Transverse colon (tissue), 4 donors: ENCODE results near the gene GMPPA.

Experiments
- CTCF ChIP-seq, 5 experiments: fragments of 200-600 bp in 3 of 5; fragments of 450-650 bp in 2 of 5; sonication (generic) in 3 of 5; IDR thresholded peaks; 1 replicate in 2 of 5; 2 replicates in 3 of 5; pipeline ENCODE4 v1.5.1; 2016 to 2017; ENCODE audit warnings: antibody characterized with exemption in 5 of 5, inconsistent platforms in 3 of 5, mild to moderate bottlenecking in 2 of 5, moderate library complexity in 1 of 5
- POLR2AphosphoS5 ChIP-seq, 3 donors: sonication (generic); formaldehyde crosslinking; IDR thresholded peaks; one replicate each; pipeline ENCODE4 v1.6.1; 2016; ENCODE audit warnings: antibody characterized with exemption in 3 of 3

- TF ChIP-seq CTCF (IDR thresholded peaks at IDR 0.05) = no peak
- no peak for TF ChIP-seq POLR2AphosphoS5 (IDR thresholded peaks at IDR 0.05)
Measured at GRCh38 chr2:219488844-219489194, 9.9 kb upstream of the GMPPA start.
